B cell (primary cell): ENCODE measurements around the gene ACTMAP. TPM values are rescaled to one million over a fixed set of nuclear protein-coding genes. Genes with fewer than 3 reads are reported as not detected.

Experiments
- ATAC-seq: fragments of 200-7000 bp; cut with Tn5 transposase; one replicate; pipeline ENCODE4 v1.10.0; 2021; ENCODE audit warnings: low read depth, mild to moderate bottlenecking, moderate number of reproducible peaks, moderate library complexity
- CTCF ChIA-PET: fragments of 350-600 bp; sonication (Branson Sonifier 250); formaldehyde crosslinking; loops from one replicate; lab custom pipeline; 2021; ENCODE audit warnings: antibody characterized with exemption, inconsistent platforms; lab: Charles Lee
- POLR2A ChIA-PET: fragments of 350-600 bp; sonication (Branson Sonifier 250); formaldehyde crosslinking; loops from one replicate; lab custom pipeline; 2021; ENCODE audit warnings: antibody characterized with exemption; lab: Charles Lee
- DNase-seq: peaks from one replicate; pipeline ENCODE4 v3.0.0; 2013
- H2AFZ ChIP-seq: 2 replicates; pipeline ENCODE4 v1.6.1; 2012; ENCODE audit warnings: mild to moderate bottlenecking, low read depth, low read length; ENCODE audit not compliant: insufficient read depth, poor library complexity, severe bottlenecking
- H3K27ac ChIP-seq, 2 donors: 1 replicate in 1 of 2; 2 replicates in 1 of 2; pipeline ENCODE4 v1.5.1; 2012 to 2013; ENCODE audit warnings: low read length in 2 of 2, mild to moderate bottlenecking in 2 of 2, moderate library complexity in 1 of 2
- H3K27me3 ChIP-seq, 4 experiments: fragments of 200-600 bp in 1 of 4; sonication (generic) in 1 of 4; replicated peaks in 1 of 4; 1 replicate in 2 of 4; 2 replicates in 2 of 4; pipeline versions ENCODE4 v1.6.1 to v1.7.0; 2013 to 2016; ENCODE audit warnings: low read length in 3 of 4, mild to moderate bottlenecking in 2 of 4, mixed read lengths in 1 of 4, moderate library complexity in 1 of 4; ENCODE audit not compliant: insufficient read depth in 4 of 4, control insufficient read depth in 3 of 4; ENCODE audit errors: control extremely low read depth in 1 of 4
- H3K36me3 ChIP-seq, 2 experiments: replicated peaks in 1 of 2; 1 replicate in 1 of 2; 2 replicates in 1 of 2; pipeline versions ENCODE4 v1.6.1 to v1.7.1; 2013; ENCODE audit warnings: low read length in 1 of 2; ENCODE audit not compliant: insufficient read depth in 2 of 2, control insufficient read depth in 1 of 2; ENCODE audit errors: control extremely low read depth in 1 of 2, extremely low read depth in 1 of 2
- H3K4me1 ChIP-seq, 2 donors: fragments of 200-600 bp in 1 of 2; sonication (generic) in 1 of 2; 1 replicate in 1 of 2; 2 replicates in 1 of 2; pipeline versions ENCODE4 v1.5.1 to v1.6.1; 2013 to 2017; ENCODE audit warnings: low read length in 2 of 2; ENCODE audit not compliant: control insufficient read depth in 2 of 2, insufficient read depth in 2 of 2
- H3K4me2 ChIP-seq: replicated peaks from 2 replicates; pipeline ENCODE3; 2012; ENCODE audit warnings: mild to moderate bottlenecking, low read depth, low read length; ENCODE audit not compliant: poor library complexity, severe bottlenecking
- H3K4me3 ChIP-seq, 5 experiments: fragments of 200-600 bp in 1 of 5; sonication (generic) in 1 of 5; 1 replicate in 3 of 5; 2 replicates in 2 of 5; pipeline versions ENCODE4 v1.5.1 to v1.7.0; 2011 to 2016; ENCODE audit warnings: low read length in 4 of 5, mild to moderate bottlenecking in 4 of 5, low read depth in 2 of 5, control low read depth in 1 of 5, moderate library complexity in 1 of 5; ENCODE audit not compliant: insufficient read depth in 1 of 5; ENCODE audit errors: control extremely low read depth in 1 of 5, extremely low read depth in 1 of 5
- H3K79me2 ChIP-seq: fragments of 200-600 bp; sonication (generic); one replicate; pipeline ENCODE4 v1.6.0; 2016; ENCODE audit warnings: low read length; ENCODE audit not compliant: control insufficient read depth, insufficient read depth
- H3K9ac ChIP-seq: fragments of 200-600 bp; sonication (generic); 2 replicates; pipeline ENCODE4 v1.6.1; 2017; ENCODE audit warnings: mild to moderate bottlenecking, low read length, moderate library complexity
- H3K9me3 ChIP-seq, 3 donors: one replicate each; pipeline versions ENCODE4 v1.6.1 to v1.7.1; 2013; ENCODE audit warnings: low read length in 2 of 3; ENCODE audit not compliant: control insufficient read depth in 2 of 3, insufficient read depth in 1 of 3; ENCODE audit errors: control extremely low read depth in 1 of 3
- H4K20me1 ChIP-seq: 2 replicates; pipeline ENCODE4 v1.6.0; 2012; ENCODE audit warnings: mild to moderate bottlenecking, low read length; ENCODE audit not compliant: insufficient read depth, control insufficient read depth, poor library complexity, severe bottlenecking
- H3K27ac Mint-ChIP-seq: one replicate; pipeline ENCODE4 v1.8.0; 2021; ENCODE audit warnings: mixed read lengths
- H3K27me3 Mint-ChIP-seq: one replicate; pipeline ENCODE4 v1.8.0; 2021; ENCODE audit warnings: mixed read lengths
- H3K4me1 Mint-ChIP-seq: one replicate; pipeline ENCODE4 v1.8.0; 2021; ENCODE audit warnings: mixed read lengths
- H3K4me3 Mint-ChIP-seq: one replicate; pipeline ENCODE4 v1.8.0; 2021; ENCODE audit warnings: mixed read lengths
- H3K9me3 Mint-ChIP-seq: one replicate; pipeline ENCODE4 v1.8.0; 2022; ENCODE audit warnings: mixed read lengths; ENCODE audit not compliant: insufficient read depth
- CTCF ChIP-seq: fragments of 200-600 bp; IDR thresholded peaks from one replicate; pipeline ENCODE4 v1.8.0; 2022; ENCODE audit warnings: antibody characterized with exemption, mild to moderate bottlenecking
- EZH2 ChIP-seq: IDR thresholded peaks from 2 replicates; pipeline ENCODE4 v1.6.1; 2012; ENCODE audit warnings: borderline replicate concordance, low read depth, mild to moderate bottlenecking, moderate library complexity, low read length; ENCODE audit not compliant: insufficient read depth, poor library complexity, severe bottlenecking
- WGBS: methylation state at CpG from one replicate; pipeline ENCODE4 v1.1.5; 2013; ENCODE audit warnings: missing lambda C conversion rate; ENCODE audit not compliant: insufficient coverage; 5-methylcytosine and 5-hydroxymethylcytosine counted together
- intact Hi-C: fragments of 100-400 bp; cut with micrococcal nuclease; formaldehyde crosslinking; loops from one replicate; pipeline ENCODE4 v1.10.0; 2022
- polyA plus RNA-seq: library from polyadenylated mRNA; depleted of rRNA; stranded (reverse); fragments of >200 nt; gene quantifications from 2 replicates; pipeline ENCODE4 v1.2.3, GENCODE V29; 2012
- total RNA-seq, 2 donors: library from RNA; stranded (reverse); fragments of 120-200 nt in 1 of 2; gene quantifications; 1 replicate in 1 of 2; 2 replicates in 1 of 2; pipeline versions ENCODE4 v1.2.3 to v1.2.4, GENCODE V29; 2013 to 2022

ACTMAP gene
- total and polyA plus RNA-seq, 2 donors (not counting 1 experiment from before 2014, with no cell fraction given): 7.7 to 10.2 TPM

GRCh38 chr19:40703029-40703755 is 47.1 kb downstream of the ACTMAP start:
- no peak for ATAC-seq
- Mint-ChIP-seq H3K4me3 (no peak overlapping the region), H3K4me1 (no peaks in the 10 kb centered on the region), H3K27me3 (no peaks in the 10 kb centered on the region), H3K9me3 (no peaks in the 10 kb centered on the region), H3K27ac (no peak overlapping the region)
- H3K4me3 ChIP-seq: no peak overlapping the region
- DNase-seq: no peak
- no peak overlapping the region for H2AFZ ChIP-seq
- intact Hi-C loops: no loop called here
- CTCF ChIA-PET: no interaction called here
- H3K4me1 ChIP-seq: no peaks in the 10 kb centered on the region
- H3K4me2 ChIP-seq: no peak overlapping the region
- TF ChIP-seq EZH2 (no peak), CTCF (no peak)
- no peak overlapping the region for H3K27ac ChIP-seq
- no peaks in the 10 kb centered on the region for H3K27me3 ChIP-seq
- 99% methylated on average over 22 of the region's 24 CpGs for WGBS
- no peaks in the 10 kb centered on the region for H3K9me3 ChIP-seq
- H3K79me2 ChIP-seq: peaks cover 3% of the 10 kb centered on the region
- H3K36me3 ChIP-seq: peaks cover 13 to 66% of the 10 kb centered on the region in 2 experiments
- no peak overlapping the region for H3K9ac ChIP-seq
- POLR2A ChIA-PET: no interaction called here
- peaks cover 11% of the 10 kb centered on the region for H4K20me1 ChIP-seq

GRCh38 chr19:40702337-40703012 is 47.8 kb downstream of the ACTMAP start:
- intact Hi-C loops: no loop called here
- Histone ChIP-seq H3K27ac (no peak overlapping the region), H3K27me3 (no peaks in the 10 kb centered on the region), H3K36me3 (peaks cover 13 to 63% of the 10 kb centered on the region in 2 experiments), H3K9me3 (no peaks in the 10 kb centered on the region), H3K4me2 (no peak overlapping the region), H2AFZ (no peak overlapping the region), H3K9ac (no peak overlapping the region), H4K20me1 (peaks cover 11% of the 10 kb centered on the region), H3K79me2 (peaks cover 3% of the 10 kb centered on the region), H3K4me3 (no peak overlapping the region), H3K4me1 (no peaks in the 10 kb centered on the region)
- no peak for TF ChIP-seq CTCF
- no peak for TF ChIP-seq EZH2
- WGBS: 95% methylated on average over 17 of the region's 18 CpGs
- H3K4me1 Mint-ChIP-seq: no peaks in the 10 kb centered on the region
- CTCF ChIA-PET: no interaction called here
- no peak for ATAC-seq
- no peak for DNase-seq
- H3K9me3 Mint-ChIP-seq: no peaks in the 10 kb centered on the region
- H3K27ac Mint-ChIP-seq: no peak overlapping the region
- H3K27me3 Mint-ChIP-seq: no peaks in the 10 kb centered on the region
- no peak overlapping the region for H3K4me3 Mint-ChIP-seq
- POLR2A ChIA-PET: interaction anchor here (0.6 kb wide), 1 partner anchor 449 kb away, joined by 5 read pairs; no protein-coding TSS in a partner anchor
